K562 (cell line): ENCODE measurements around the gene LILRB3. TPM values are rescaled to one million over a fixed set of nuclear protein-coding genes. Genes with fewer than 3 reads are reported as not detected.

Experiments used
- BRF2 ChIP-seq: IDR thresholded peaks from 3 replicates; pipeline ENCODE4 v1.6.1; 2011; ENCODE audit warnings: borderline replicate concordance, mild to moderate bottlenecking; ENCODE audit not compliant: insufficient read length, insufficient read depth
- CEBPG ChIP-seq, 3 experiments: fragments of 200-800 bp in 1 of 3; sonication (Bioruptor generic) in 1 of 3; sonication (generic) in 1 of 3; formaldehyde crosslinking in 1 of 3; IDR thresholded peaks in 2 of 3; conservative IDR thresholded peaks in 1 of 3; 2 replicates each; pipeline versions ENCODE4 v1.6.1 to v1.8.0; 2016 to 2022; ENCODE audit warnings: missing compliant biosample characterization in 2 of 3, missing genetic modification characterization in 2 of 3, mild to moderate bottlenecking in 1 of 3, missing genetic modification reagents in 1 of 3
- DACH1 ChIP-seq: fragments of 450-650 bp; IDR thresholded peaks from 2 replicates; pipeline ENCODE4 v1.6.1; 2018; ENCODE audit not compliant: partially characterized antibody
- GABPB2 ChIP-seq: fragments of 250-450 bp; sonication (Bioruptor Pico); conservative IDR thresholded peaks from 2 replicates; pipeline ENCODE4 v1.5.1; 2021; ENCODE audit warnings: mild to moderate bottlenecking
- HES1 ChIP-seq: fragments of 450-650 bp; IDR thresholded peaks from 2 replicates; pipeline ENCODE4 v1.6.1; 2016; ENCODE audit warnings: low read depth, mild to moderate bottlenecking, moderate library complexity
- HNRNPL ChIP-seq: fragments of 200-400 bp; formaldehyde crosslinking; IDR thresholded peaks from 2 replicates; pipeline ENCODE4 v1.6.1; 2017; ENCODE audit warnings: low read depth, mild to moderate bottlenecking, low read length
- MXI1 ChIP-seq: IDR thresholded peaks from 2 replicates; pipeline ENCODE4 v1.6.1; 2011; ENCODE audit warnings: low read depth, mild to moderate bottlenecking, improper control_type of control experiment, low read length
- NFIC ChIP-seq: fragments of 450-650 bp; IDR thresholded peaks from 2 replicates; pipeline ENCODE4 v1.6.1; 2017; ENCODE audit warnings: mild to moderate bottlenecking, inconsistent platforms
- ZHX1 ChIP-seq: fragments of 150-350 bp; conservative IDR thresholded peaks from 2 replicates; pipeline ENCODE4 v1.6.1; 2014; ENCODE audit warnings: low read length
- polyA plus RNA-seq, 8 experiments: library from polyadenylated mRNA; depleted of rRNA in 4 of 8; stranded (reverse) in 5 of 8; unstranded in 3 of 8; fragments of >200 nt; fragmentation: Nextera tagmentation in 2 of 8; fragmentation: Illumina TruSeq in 1 of 8; extraction: Ambion mirVana in 2 of 8; extraction: Trizol in 1 of 8; gene quantifications; 2 replicates each; pipeline versions ENCODE4 v1.2.1 to v1.2.3, GENCODE V29; 2011 to 2014; ENCODE audit warnings: inconsistent platforms in 1 of 8, missing spikeins in 1 of 8
- total RNA-seq, 7 experiments: library from RNA; depleted of rRNA in 6 of 7; stranded (reverse); fragments of >200 nt in 6 of 7; fragmentation: Illumina TruSeq in 2 of 7; extraction: Trizol in 2 of 7; gene quantifications; 2 replicates each; pipeline versions ENCODE4 v1.2.1 to v1.2.3, GENCODE V29; 2011 to 2021; ENCODE audit warnings: low replicate concordance in 1 of 7
- TF ChIP-seq, protein P1 (sequence below): fragments of 250-450 bp; sonication (Bioruptor Pico); IDR thresholded peaks from 2 replicates; pipeline ENCODE4 v1.4.0; 2020; ENCODE audit warnings: mild to moderate bottlenecking, moderate library complexity, borderline replicate concordance
- TF ChIP-seq, protein P2 (sequence below): fragments of 450-650 bp; IDR thresholded peaks from 2 replicates; pipeline ENCODE4 v1.6.1; 2017; ENCODE audit warnings: antibody characterized with exemption, mild to moderate bottlenecking
- TF ChIP-seq, protein P3 (sequence below): fragments of 250-450 bp; sonication (Bioruptor Pico); IDR thresholded peaks from 2 replicates; pipeline ENCODE4 v1.4.0; 2020

Gene LILRB3
- total and polyA plus RNA-seq, 9 of the 15 experiments (the other 6 are each of a cell fraction or from before 2014, with no cell fraction given) = 0.01 to 0.09 TPM; not detected in 7

- TF ChIP-seq HES1 (peak; percentile 96), CEBPG (CRISPR knock-in tag; IDR thresholded peaks at IDR 0.05) (peak; percentile 99), CEBPG (tag; conservative IDR thresholded peaks at IDR 0.05 in 1 of 2, IDR thresholded peaks at IDR 0.05 in 1 of 2) (peak; percentile 98), ZHX1 (no peak), BRF2 (no peak), HNRNPL (no peak), GABPB2 (CRISPR knock-in tag) (no peak), DACH1 (peak; percentile 81), NFIC (peak; percentile 92), MXI1 (peak; percentile 71; the same call in 1 of the 2 replicates)
- TF ChIP-seq, protein P1, sequence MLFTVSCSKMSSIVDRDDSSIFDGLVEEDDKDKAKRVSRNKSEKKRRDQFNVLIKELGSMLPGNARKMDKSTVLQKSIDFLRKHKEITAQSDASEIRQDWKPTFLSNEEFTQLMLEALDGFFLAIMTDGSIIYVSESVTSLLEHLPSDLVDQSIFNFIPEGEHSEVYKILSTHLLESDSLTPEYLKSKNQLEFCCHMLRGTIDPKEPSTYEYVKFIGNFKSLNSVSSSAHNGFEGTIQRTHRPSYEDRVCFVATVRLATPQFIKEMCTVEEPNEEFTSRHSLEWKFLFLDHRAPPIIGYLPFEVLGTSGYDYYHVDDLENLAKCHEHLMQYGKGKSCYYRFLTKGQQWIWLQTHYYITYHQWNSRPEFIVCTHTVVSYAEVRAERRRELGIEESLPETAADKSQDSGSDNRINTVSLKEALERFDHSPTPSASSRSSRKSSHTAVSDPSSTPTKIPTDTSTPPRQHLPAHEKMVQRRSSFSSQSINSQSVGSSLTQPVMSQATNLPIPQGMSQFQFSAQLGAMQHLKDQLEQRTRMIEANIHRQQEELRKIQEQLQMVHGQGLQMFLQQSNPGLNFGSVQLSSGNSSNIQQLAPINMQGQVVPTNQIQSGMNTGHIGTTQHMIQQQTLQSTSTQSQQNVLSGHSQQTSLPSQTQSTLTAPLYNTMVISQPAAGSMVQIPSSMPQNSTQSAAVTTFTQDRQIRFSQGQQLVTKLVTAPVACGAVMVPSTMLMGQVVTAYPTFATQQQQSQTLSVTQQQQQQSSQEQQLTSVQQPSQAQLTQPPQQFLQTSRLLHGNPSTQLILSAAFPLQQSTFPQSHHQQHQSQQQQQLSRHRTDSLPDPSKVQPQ (CRISPR knock-in tag) = no peak
- TF ChIP-seq, protein P2, sequence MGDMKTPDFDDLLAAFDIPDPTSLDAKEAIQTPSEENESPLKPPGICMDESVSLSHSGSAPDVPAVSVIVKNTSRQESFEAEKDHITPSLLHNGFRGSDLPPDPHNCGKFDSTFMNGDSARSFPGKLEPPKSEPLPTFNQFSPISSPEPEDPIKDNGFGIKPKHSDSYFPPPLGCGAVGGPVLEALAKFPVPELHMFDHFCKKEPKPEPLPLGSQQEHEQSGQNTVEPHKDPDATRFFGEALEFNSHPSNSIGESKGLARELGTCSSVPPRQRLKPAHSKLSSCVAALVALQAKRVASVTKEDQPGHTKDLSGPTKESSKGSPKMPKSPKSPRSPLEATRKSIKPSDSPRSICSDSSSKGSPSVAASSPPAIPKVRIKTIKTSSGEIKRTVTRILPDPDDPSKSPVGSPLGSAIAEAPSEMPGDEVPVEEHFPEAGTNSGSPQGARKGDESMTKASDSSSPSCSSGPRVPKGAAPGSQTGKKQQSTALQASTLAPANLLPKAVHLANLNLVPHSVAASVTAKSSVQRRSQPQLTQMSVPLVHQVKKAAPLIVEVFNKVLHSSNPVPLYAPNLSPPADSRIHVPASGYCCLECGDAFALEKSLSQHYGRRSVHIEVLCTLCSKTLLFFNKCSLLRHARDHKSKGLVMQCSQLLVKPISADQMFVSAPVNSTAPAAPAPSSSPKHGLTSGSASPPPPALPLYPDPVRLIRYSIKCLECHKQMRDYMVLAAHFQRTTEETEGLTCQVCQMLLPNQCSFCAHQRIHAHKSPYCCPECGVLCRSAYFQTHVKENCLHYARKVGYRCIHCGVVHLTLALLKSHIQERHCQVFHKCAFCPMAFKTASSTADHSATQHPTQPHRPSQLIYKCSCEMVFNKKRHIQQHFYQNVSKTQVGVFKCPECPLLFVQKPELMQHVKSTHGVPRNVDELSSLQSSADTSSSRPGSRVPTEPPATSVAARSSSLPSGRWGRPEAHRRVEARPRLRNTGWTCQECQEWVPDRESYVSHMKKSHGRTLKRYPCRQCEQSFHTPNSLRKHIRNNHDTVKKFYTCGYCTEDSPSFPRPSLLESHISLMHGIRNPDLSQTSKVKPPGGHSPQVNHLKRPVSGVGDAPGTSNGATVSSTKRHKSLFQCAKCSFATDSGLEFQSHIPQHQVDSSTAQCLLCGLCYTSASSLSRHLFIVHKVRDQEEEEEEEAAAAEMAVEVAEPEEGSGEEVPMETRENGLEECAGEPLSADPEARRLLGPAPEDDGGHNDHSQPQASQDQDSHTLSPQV = peak; percentile 94
- TF ChIP-seq, protein P3, sequence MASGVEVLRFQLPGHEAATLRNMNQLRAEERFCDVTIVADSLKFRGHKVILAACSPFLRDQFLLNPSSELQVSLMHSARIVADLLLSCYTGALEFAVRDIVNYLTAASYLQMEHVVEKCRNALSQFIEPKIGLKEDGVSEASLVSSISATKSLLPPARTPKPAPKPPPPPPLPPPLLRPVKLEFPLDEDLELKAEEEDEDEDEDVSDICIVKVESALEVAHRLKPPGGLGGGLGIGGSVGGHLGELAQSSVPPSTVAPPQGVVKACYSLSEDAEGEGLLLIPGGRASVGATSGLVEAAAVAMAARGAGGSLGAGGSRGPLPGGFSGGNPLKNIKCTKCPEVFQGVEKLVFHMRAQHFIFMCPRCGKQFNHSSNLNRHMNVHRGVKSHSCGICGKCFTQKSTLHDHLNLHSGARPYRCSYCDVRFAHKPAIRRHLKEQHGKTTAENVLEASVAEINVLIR (CRISPR knock-in tag) = no peak
Observed at GRCh38 chr19:54207983-54208783, 14.6 kb downstream of the LILRB3 start (continued).
